ENCODE data around the gene AIG1.
"Not testable (repeated sequence)": the region's sequence is repeated elsewhere in the genome, so short reads cannot be mapped to it uniquely, and the experiment has no call there.

AIG1 gene

DNA sequence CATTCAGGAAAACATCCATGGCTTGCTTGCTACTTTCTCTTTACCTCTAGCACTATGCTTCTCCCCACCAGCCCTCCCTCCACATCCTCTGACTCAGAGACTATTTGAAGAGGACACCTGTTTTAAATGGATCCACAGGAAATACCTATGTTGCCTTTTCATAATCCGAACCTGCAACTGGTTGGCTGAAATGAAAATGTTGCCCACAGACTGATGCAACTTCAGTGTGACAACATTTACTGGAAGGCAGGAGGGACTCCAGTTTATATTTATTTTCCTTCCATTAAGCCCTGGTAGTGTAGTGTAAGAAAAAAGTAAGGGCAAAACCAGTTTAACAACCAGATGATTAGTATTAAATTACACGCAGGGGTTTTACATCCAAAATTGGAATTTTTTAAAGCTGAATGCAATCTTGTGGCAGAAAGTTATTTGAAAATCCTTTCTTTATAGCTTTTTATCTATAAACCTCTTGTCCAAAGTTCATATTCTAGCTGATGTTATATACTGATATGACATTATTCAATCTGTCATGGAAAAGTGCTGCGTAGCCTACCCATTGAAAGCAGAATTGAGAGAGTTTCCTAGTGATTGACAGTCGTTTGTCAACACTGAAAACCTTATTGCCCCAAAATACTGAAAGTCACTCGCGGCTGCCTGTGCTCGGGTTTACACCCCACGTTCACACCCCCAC, 881 bp upstream of the AIG1 start:
- DNase-seq = peak; percentile 90

DNA sequence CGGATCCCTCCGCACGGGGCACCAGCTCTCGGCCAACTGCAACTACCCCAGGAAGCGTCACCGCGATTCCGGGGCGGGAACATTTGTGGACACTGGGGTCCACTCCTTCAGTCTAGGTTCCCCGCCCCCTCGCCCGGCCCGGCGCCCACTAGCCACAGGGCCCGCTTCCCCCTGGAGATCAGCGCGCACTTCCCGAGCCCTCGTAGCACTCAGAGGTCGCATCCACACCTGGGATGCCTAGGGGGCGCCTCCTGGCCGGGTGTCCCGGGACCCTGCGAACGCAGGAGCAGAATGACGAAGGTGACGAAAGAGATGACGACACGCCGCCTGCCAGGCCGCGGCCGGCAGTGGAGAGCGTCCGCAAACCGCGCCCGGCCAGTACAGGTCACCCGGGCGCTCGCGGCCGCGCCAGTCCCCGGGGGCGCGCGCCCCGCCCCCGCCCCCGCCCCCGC, 309 bp upstream of the AIG1 start:
- peak; percentile 83 for DNase-seq

GRCh38 chr6:143061597-143062385, 1.1 kb downstream of the AIG1 start:
- peak; percentile 10 for DNase-seq

- no peak for DNase-seq
Measured at GRCh38 chr6:143062551-143062950, 1.9 kb downstream of the AIG1 start.

DNA sequence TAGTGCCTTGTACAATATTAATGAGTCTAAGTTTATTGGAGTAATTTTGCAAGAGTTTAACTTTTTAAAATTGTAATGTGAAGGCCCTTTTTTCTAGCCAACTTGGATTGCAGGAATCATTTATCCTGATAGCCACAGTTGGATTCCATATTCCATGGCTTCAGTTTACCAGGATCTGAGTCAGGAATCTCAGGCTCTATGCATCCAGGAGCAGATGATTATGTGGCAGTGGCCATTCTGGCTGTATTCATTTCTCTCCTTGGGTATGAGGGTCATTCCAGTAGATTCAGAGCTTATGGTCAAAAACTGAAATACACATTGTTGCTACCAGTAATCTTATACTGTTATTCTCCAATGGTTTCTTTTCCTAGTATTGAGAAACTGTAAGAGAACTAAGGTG, 2.9 kb downstream of the AIG1 start:
- no peak for DNase-seq

DNA sequence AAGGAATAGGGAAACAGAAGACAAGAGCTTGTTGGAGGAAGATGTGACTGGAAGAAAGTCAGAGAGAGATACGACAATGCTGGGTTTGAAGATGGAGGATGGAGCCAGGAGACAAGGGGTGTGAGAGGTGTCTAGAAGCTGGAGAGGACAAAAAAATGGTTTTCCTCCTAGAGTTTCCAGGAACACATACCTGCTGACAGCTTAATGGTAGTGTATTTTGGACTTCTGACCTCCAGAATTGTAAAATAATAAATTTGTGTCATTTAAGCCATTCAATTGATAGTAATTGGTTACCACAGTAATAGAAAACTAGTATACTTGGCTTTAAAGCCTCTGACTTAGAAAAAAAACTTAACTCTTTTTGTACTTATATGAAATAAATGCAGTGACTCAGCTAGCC, 3.6 kb downstream of the AIG1 start:
- no peak for DNase-seq

DNA sequence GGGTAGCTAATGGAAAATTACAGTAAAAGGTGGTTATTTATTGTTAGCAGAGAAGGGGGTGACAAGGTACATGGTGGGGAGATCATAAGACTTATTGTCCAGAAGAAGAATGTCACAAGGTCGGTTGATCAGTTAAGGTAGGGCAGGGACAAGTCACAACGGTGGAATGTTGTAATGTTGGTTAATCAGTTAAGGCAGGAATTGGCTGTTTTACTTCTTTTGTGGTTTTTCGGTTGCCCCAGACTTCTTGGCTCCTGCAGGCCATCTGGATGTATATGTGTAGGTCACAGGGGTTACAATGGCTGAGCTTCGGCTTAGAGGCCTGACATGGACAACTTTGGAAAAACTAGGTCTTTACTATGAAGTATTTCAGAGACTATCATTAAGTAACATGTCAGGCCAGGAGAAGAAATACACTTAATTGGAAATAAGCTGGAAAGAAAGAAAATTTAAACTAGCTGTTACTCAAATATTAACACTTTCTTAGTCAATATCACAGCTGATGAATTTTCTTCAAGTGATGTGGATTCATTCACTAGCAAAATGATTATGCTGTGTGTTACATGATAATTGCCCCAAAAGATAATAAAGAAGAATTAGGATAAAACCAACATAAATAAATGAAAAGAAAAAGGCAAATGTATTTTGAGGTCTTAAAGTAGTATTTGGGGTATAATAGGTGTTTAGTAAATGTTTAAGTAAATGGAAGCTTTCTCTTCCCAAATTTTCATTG, 4.4 kb downstream of the AIG1 start:
- peak; percentile 27 for DNase-seq

- peak; percentile 17 for DNase-seq
Measured at GRCh38 chr6:143068001-143068400, 7.3 kb downstream of the AIG1 start.

GRCh38 chr6:143074101-143074500, 13.4 kb downstream of the AIG1 start:
- no peak for DNase-seq

DNA sequence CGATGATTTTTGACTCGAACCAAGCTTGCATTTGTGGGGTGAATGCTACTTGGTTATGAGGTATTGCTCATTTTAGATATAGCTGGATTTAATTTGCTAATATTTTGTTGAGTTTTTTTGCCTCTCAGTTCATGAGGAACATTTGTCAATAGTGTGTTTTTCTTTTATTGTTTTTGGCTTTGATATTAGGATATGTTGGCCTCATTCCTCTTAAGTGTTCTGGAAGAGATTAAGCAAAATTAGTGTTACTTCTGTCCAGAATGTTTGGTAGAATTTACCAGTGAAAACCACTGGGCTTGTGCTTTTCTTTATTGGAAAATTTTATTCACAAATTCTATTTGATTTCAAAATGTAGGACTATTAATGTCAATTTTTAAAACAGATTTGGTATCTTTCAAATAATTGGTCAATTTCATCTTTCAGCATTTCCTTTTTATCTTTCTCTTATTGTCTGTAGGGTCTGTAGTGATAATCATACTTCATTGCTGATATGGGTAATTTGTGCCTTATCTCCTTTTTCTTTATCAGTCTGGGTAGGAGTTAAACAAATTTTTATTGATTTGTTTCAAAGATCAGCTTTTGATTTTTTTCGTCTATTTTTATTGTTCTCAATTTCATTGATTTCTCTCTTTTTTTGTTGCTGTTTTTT, 14.1 kb downstream of the AIG1 start:
- DNase-seq = no peak

GRCh38 chr6:143078468-143079324, 18.0 kb downstream of the AIG1 start:
- DNase-seq = no peak

DNA sequence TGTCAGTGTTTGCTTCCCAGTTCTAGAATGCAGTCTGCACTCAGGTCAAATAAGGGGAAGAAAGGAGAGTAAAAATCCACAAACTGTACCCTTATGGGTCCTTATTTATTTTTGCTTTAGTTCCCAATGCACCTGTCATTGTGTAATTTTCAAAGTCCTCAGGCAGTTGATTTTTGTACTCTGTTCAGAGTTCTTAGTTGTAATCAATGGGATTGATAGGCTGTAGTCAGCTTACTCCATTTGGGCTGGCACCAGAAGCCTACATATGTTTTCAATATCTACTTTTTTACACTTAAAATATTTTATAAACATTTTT, 18.6 kb downstream of the AIG1 start:
- no peak for DNase-seq

DNA sequence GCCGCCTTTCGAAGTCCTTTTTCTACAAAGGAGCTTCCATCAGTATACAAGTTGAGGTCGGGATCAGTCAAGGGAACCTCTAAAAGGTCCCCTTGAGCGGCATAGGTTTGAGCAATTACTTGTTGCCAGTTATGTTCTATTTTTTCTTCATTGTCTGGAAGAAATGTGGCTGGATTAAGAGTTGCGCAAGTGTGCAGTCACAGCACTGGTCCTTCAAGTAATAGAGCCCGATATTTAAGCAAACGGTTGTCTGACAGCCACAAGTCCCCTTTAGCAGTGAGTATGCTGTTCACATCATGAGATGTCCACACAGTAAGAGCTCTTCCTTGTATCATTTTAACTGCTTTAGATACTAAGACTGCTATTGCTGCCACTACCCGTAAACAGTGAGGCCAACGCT, 21.6 kb downstream of the AIG1 start:
- not testable (repeated sequence) for DNase-seq

DNA sequence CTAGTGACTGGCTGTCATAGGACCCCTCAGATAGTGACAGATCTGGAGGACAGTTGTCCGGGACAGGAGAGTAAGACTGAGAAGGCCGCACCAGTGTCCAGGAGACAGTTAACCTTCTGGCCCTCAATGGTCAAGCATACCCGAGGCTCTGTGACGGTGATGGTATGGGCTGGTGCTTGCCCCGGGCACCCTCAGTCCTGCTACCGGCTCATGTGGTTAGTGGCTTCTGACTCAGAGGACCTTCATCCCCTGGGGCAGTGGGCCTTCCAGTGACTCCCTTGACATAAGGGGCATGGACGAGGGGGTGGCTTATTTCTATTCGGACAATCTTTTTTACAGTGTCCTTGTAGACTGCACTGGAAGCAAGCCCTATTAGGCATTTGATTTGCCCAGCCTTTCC, 23.3 kb downstream of the AIG1 start:
- DNase-seq = not testable (repeated sequence)

- not testable (repeated sequence) for DNase-seq
Measured at GRCh38 chr6:143087335-143087734, 26.6 kb downstream of the AIG1 start.

- DNase-seq = peak; percentile 41
Measured at GRCh38 chr6:143087856-143088255, 27.2 kb downstream of the AIG1 start.

DNA sequence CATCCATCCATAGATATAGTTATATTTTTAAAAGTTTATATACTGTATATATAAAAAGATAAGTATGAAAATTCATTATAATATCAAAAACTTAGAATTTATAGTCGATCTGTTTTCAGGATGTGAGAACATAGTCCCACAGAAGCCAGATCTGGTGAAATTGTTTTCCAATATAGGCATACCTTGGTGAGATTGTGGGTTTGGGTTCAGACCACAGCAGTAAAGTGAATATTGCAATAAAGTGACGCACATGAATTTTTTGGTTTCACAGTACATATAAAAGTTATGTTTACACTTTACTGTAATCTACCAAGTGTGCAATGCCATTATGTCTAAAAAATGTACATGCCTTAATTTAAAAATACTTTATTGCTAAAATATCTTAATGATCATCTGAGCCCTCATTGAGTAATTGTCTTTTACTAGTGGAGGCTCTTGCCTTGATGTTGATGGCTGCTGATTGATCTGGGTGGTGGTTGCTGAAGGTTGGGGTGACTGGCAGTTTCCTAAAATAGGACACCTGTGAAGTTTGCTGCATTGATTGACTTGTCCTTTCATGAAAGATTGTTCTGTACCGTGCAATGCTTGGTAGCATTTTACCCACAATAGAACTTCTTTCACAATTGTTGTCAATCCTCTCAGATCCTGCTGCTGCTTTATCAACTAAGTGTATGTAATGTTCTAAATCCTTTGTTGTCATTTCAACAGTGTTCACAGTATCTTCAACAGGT, 29.8 kb downstream of the AIG1 start:
- DNase-seq = no peak

DNA sequence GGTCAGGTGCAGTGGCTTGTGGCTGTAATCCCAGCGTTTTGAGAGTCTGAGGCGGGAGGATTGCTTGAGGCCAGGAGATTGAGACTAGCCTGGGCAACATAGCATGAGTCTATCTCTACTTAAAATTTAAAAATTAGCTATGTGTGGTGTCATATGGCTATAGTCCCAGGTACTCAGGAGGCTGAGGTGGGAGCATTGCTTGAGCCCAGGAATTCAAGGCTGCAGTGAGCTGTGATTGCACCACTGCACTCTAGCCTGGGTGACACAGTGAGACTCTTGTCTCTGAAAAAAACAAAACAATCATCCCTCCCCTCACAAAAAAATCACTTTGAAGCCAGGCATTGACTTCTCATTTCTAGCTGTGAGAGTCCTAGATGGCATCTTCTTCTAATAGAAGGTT, 32.1 kb downstream of the AIG1 start:
- DNase-seq = no peak

- no peak for DNase-seq
Measured at GRCh38 chr6:143093290-143093689, 32.6 kb downstream of the AIG1 start.

DNA sequence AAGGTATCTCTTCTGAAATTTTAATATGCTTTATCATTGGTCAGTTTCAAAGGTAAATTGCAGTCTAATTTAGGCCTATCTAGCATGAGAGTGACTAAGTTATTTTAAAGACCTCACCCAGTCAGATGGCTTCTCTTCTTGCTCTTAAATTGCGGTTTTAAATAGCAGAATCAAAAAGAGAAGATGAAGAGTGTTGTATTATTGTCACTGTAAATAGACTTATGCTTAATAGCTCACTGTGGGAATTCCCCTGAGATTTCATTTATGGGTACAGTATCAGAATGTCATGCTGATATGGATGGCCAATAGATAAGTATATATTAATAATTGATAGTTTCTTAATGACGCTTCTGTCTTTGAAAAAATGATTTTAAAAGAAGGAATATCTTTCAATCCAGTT, 35.7 kb downstream of the AIG1 start:
- DNase-seq = no peak

GRCh38 chr6:143097224-143097795, 36.6 kb downstream of the AIG1 start:
- no peak for DNase-seq
